Stomach (tissue), 4 donors: ENCODE data around the gene CLTA.

ENCODE experiments used
- POLR2A ChIP-seq, 4 donors: fragments of 450-650 bp; IDR thresholded peaks; one replicate each; pipeline ENCODE4 v1.6.1; 2016; ENCODE audit warnings: antibody characterized with exemption in 4 of 4, control low read depth in 2 of 4, mild to moderate bottlenecking in 1 of 4, moderate library complexity in 1 of 4
- TF ChIP-seq, protein P1 (sequence below), 7 experiments: fragments of 450-650 bp in 4 of 7; fragments of 200-600 bp in 3 of 7; sonication (generic) in 3 of 7; IDR thresholded peaks; one replicate each; pipeline ENCODE4 v1.5.1; 2016 to 2019; ENCODE audit warnings: antibody characterized with exemption in 7 of 7, control low read depth in 2 of 7, mild to moderate bottlenecking in 1 of 7

DNA sequence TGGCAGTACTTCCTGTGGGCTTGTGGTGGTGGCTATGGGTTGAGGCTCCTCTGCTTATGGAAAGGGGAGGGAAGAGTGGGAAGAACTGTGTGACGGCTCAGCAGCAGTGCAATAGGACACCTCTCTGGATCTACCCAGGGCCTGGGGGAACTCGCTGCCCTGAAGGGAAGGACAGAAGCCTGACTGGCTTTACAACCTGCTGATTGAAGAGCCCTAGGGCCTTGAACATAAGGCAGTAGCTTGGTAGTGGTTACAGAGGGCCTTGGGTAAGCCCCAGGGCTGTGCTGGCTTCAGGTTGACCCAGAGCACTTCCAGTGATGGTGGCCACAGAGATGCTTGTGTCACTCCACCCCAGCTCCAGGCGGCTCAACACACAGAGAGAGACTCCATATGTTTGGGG, 16.0 kb upstream of the CLTA start:
- TF ChIP-seq, protein P1, sequence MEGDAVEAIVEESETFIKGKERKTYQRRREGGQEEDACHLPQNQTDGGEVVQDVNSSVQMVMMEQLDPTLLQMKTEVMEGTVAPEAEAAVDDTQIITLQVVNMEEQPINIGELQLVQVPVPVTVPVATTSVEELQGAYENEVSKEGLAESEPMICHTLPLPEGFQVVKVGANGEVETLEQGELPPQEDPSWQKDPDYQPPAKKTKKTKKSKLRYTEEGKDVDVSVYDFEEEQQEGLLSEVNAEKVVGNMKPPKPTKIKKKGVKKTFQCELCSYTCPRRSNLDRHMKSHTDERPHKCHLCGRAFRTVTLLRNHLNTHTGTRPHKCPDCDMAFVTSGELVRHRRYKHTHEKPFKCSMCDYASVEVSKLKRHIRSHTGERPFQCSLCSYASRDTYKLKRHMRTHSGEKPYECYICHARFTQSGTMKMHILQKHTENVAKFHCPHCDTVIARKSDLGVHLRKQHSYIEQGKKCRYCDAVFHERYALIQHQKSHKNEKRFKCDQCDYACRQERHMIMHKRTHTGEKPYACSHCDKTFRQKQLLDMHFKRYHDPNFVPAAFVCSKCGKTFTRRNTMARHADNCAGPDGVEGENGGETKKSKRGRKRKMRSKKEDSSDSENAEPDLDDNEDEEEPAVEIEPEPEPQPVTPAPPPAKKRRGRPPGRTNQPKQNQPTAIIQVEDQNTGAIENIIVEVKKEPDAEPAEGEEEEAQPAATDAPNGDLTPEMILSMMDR (IDR thresholded peaks at IDR 0.05): no peak
- TF ChIP-seq POLR2A (IDR thresholded peaks at IDR 0.05): no peak
